ENCODE results near the gene BCAR1.
A peak's percentile ranks its signal among the peaks of the same experiment; 100 is the strongest.
"Not testable (repeated sequence)": the region's sequence is repeated elsewhere in the genome, so short reads cannot be mapped to it uniquely, and the experiment has no call there.

Gene BCAR1

DNA sequence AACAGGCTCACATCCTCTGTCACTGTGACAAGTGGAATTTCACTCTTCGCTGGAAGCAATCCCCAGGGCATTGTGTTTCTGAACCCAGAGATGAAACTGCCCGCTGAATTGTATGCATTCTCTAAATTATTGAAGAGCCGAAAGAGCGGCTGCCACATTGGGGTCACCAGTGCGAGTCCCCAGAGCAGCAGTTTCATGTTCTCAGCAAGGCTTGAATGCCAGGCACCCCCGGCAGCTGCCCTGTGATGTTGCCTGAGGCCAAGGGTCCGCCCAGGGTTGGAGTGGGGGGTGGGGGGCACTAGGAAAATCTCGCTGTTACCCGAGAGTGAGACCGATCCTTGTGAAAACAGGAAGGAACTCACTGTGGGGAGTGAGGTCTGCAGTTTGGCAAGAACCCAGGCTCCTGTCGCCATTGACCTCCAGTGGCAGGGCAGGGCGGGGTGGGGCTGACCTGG lies 20.7 kb upstream of the BCAR1 start:
- DNase-seq = no peak

DNA sequence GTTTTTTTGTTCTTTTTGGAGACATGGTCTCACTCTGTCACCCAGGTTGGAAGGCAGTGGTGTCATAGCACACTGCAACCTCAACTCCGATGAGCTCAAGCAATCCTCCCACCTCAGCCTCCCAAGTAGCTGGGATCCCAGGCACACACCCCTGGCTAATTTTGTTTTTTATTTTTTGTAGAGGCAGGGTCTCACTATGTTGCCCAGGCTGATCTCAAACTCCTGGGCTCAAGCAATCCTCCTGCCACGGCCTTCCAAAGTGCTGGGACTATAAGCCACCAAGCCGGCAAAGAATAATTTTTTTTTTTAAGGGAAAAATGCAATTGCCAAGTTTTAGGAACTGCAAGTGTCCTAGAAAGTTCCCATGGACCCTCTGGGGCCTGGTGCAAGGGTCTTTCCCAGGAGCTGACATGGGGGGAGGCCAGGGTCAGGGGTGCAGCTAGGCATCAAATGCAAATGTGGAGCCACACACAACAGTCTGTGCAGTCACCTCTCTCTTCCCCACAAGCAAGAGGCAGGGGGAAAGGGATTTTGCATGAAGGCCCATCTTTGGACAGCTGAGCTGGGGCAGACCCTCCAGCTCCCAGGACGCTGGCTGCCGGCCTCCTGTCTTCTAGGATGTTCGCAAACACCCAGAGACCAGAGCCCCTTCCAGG lies 20.1 kb upstream of the BCAR1 start:
- DNase-seq = no peak

DNA sequence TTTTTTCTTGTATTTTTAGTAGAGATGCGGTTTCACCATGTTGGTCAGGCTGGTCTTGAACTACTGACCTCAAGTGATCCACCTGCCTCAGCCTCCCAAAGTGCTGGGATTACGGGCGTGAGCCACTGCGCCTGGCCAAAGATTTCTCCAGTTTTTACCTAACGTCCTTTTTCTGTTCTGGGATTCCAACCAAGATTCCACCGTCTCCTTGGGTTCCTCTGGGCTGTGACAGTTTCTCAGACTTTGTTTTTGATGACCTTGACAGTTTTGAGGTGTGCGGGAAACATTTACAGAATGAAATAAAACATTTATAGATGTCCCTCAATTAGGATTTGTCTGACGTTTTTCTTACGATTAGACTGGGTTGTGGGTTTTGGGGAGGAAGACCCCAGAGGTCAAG lies 17.9 kb upstream of the BCAR1 start:
- DNase-seq = not testable (repeated sequence)

- DNase-seq = no peak
Measured at GRCh38 chr16:75267631-75268264, 16.3 kb upstream of the BCAR1 start.

DNA sequence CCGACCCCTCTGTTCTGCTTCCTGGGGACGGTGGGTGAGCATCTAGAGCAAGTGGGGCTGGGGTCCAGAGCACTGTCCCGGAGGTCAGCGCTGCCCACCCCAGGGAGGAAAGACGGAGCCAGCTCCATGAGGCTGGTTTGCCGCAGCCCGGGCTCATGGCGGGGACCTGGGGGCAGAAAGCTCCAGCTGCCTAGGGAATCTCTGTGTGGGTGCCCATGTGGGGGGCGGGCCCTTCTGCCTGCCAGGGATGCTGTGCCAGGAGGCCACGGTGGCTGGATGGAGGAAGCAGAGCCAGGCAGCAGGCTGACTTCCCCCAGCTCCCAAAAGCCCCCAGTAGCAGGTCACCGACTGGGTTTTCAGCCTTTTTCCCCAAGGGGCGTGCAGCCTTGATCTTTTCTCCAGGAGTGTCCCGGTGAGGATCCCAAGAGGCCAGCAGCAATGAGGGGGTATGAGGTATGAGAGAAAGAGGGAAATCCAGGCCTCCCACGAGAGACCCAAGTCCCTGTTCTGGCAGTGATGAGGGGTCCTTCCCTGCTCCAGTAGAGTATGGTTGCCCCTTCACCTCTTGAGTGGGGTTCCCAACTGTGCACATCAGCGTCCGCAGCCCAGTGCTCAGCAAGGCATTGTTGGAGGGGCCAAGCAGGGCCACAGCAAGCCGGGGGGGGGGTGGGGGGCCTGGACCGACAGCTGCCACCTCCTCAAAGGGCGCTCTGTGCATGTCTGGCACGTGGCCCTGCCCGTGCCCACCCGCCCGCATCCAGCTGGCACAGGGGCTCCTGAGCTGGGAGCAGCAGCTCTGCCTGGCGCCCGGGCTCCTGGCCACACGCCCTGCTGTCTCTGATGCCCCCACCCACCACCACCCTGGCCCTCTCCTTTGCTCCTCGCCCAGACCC lies 15.6 kb upstream of the BCAR1 start:
- DNase-seq = no peak

DNA sequence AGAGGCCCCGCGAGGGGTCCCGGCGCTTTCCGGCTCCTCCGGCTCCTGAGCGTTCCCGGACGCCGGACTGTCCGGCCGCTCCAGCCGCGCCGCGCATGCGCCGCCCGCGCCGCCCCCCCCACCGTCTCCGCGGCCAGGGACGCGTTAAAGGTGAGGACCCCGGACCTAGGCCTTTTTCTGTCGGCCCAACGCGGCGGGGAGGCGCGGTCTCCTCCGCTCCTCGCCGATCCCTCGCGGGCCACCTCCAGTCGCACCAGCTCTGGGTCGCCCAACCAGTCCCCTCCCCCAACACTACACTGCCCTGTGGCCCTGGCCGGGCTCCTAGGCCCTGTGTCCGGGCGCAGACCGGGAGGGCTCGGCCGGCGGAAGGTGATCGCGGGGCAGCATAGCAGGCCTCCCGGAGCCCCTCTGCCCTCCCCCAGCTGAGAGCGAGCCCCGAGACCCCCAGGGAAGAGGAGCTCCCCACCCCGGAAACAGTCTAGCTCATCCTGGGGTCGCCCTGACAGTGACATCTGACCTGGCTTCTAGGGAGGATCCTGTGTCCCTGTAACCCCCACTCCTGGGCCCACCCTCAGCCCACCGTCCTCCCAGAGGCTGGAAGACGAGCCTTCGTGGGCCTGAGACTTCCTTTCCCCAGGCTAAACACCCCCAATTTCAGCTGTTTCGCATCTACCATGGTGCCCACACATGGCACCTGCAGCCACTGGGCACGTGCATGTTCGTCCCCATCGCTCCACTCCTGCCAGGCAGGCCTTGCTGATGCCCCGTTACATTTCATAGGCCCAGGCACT lies 14.7 kb upstream of the BCAR1 start:
- DNase-seq = peak; percentile 89

GRCh38 chr16:75264999-75265910 lies 13.8 kb upstream of the BCAR1 start:
- DNase-seq = peak; percentile 82

DNA sequence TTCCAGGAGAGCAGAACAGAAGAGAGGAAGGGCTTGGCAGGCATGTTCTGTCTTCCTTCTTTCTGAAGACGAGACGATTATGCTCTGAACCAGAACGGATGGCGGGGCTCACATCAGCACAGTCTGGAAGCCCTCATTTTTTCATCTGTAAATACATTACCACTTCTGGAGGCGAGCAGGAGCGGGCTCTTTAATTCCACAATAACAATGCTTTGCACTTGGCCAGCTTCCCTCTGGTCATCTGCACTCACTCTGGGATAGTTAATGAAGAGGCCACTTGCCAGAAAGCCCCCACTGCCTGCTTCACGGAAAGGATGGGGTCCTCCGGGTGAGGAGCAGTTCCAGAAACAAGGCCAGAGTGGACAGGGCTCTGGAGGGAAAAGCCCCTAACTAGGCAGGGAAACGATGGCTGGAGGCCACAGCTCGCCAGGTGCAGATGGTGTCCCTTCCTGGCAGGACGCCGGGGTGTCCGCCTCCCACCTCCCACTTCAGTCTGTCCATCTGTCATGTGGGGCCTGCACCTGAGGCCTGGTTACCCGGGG lies 13.1 kb upstream of the BCAR1 start:
- no peak for DNase-seq

DNA sequence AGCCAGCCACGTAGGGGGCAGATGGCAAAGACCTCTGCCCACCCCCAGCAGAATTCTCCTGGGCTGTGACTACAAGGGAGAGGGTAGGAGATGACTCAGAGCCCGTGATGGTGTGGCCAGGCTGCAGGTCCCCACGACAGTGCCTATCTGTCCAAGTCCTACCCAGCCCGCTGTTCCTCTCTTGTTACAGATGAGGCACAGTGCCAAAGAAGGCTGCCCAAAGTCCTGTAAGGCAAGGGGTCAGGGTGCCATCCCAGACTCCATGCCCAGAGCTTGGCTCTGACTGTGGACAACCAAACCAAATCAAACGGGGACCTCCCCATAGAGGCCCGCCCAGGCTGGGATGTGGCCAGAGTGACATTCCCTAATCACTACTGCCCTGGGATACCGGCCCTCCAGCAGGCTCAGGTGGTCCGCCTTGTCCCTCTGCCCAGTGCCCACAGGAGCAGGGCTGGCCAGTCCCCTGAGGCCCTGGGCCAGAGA lies 12.6 kb upstream of the BCAR1 start:
- no peak for DNase-seq

- no peak for DNase-seq
Measured at GRCh38 chr16:75263291-75263962, 12.0 kb upstream of the BCAR1 start.

GRCh38 chr16:75262800-75263127 lies 11.3 kb upstream of the BCAR1 start:
- no peak for DNase-seq

DNA sequence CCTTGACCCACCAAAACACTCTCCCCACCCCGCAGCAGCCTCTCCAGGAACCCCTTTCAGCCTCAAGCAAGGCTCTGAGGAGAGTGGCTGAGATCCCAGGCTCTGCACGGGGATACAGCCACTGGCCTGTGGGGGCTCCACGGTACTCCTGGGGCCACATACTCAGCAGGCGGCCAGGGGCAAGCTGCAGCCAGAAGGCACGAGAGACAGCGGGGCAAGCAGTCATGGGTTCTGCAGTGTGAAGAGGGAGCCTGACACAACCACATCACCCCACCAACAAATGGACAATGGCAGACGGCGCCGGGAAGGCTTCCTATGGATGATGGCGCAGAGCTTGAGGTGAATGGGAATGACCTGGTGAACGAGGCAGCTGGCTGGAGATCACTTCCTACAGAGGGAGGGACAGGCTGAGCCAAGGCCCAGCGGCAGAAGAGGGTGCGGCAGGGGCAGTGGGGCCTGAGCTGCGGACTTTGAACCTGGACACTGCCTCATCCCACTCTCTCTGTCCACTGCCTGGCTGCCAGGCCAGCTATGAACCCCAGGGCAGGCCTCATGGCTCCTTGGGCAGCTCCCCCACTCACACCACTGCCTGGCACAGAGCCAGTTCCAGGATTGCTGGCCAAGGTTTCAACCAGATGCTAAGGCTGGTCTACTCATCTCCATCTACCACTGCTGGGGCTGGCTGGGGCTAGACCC lies 10.8 kb upstream of the BCAR1 start:
- DNase-seq = no peak

DNA sequence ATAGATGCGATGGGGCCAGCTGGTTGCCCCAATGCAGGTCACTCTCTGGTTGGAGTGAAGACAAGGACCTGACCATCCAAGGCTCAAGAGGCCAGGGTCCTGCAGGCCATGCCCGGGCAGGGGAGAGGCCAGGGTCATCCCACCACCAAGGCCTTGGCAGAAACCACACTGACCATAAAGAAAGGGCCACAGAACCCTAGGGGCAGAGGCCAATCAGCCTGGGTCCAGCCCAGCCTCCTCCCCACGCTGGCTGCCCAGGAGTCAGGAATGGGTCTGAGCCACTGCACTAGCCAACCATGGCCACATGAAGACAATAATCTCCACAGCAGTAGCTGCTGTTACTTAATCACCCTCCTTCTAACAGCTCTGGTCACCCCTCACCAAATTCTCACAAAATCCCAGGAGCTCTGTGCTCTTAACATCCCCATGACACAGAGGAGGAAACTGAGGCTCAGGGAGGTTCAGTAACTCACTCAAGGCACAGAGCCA lies 10.2 kb upstream of the BCAR1 start:
- no peak for DNase-seq

GRCh38 chr16:75260851-75261589 lies 9.6 kb upstream of the BCAR1 start:
- DNase-seq = no peak

GRCh38 chr16:75258807-75259141 lies 7.3 kb upstream of the BCAR1 start:
- DNase-seq = no peak

GRCh38 chr16:75257886-75258806 lies 6.7 kb upstream of the BCAR1 start:
- DNase-seq = no peak

DNA sequence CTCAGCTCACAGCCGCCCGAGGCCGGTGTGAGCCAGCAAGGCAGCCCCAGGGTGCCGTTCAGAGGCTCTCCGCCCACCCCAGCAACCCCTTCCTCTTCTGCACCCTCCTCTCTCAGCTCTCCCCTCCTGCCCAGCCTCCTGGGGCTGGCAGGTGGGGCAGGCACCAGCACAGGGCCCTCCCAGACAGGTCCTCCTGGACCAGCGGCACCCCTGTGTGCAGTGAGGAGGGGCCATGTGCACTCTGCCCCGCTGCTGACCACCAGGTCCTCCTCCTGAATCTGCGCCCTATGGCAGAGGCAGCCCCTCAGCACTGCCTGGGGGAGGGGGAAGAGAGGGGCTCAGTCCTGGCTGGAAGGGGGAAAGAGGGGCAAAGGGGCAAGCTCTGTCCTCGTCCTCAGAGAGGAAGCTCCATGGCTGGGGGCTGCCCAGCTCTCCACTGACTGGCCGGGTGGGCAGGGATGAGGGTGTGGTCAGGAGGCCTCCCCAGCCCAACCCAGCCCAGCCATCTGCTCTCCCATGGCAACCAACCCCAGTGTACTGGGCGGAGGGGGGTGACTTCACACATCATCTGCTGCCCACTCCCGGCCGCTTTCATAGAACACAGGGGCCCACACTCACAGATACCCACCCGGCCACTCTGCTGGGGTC lies 5.4 kb upstream of the BCAR1 start:
- no peak for DNase-seq

Measured in right kidney (tissue), 1 donor.